ENCODE measurements around the gene VTCN1.
"Not testable (repeated sequence)": the region's sequence is repeated elsewhere in the genome, so short reads cannot be mapped to it uniquely, and the experiment has no call there.

Gene VTCN1

GRCh38 chr1:117210831-117211261, at the start of gene VTCN1:
VTCN1 (minus strand) TSS chr1:117210927; CDS start chr1:117210855, 72 bp downstream.
- DNase-seq (ENCODE audit: low read depth): no peak

GRCh38 chr1:117258791-117259190, 48.1 kb upstream of the VTCN1 start:
- DNase-seq (ENCODE audit: low read depth): no peak

GRCh38 chr1:117258075-117258474, 47.3 kb upstream of the VTCN1 start:
- DNase-seq (ENCODE audit: low read depth): not testable (repeated sequence)

- no peak for DNase-seq (ENCODE audit: low read depth)
These were observed 46.6 kb upstream of the VTCN1 start for GRCh38 chr1:117257291-117257690.

GRCh38 chr1:117250061-117250606, 39.4 kb upstream of the VTCN1 start:
- no peak for DNase-seq (ENCODE audit: low read depth)

GRCh38 chr1:117244971-117245370, 34.2 kb upstream of the VTCN1 start:
- no peak for DNase-seq (ENCODE audit: low read depth)

GRCh38 chr1:117244306-117244705, 33.6 kb upstream of the VTCN1 start:
- no peak for DNase-seq (ENCODE audit: low read depth)

GRCh38 chr1:117241512-117241911, 30.8 kb upstream of the VTCN1 start:
- no peak for DNase-seq (ENCODE audit: low read depth)

- DNase-seq (ENCODE audit: low read depth): no peak
These were observed 29.8 kb upstream of the VTCN1 start for GRCh38 chr1:117240547-117240946.

GRCh38 chr1:117239467-117239866, 28.7 kb upstream of the VTCN1 start:
- no peak for DNase-seq (ENCODE audit: low read depth)

- DNase-seq (ENCODE audit: low read depth): no peak
These were observed 27.1 kb upstream of the VTCN1 start for GRCh38 chr1:117237726-117238381.

GRCh38 chr1:117235863-117236465, 25.2 kb upstream of the VTCN1 start:
- DNase-seq (ENCODE audit: low read depth): no peak

GRCh38 chr1:117232531-117232930, 21.8 kb upstream of the VTCN1 start:
- no peak for DNase-seq (ENCODE audit: low read depth)

- no peak for DNase-seq (ENCODE audit: low read depth)
These were observed 21.1 kb upstream of the VTCN1 start for GRCh38 chr1:117231748-117232373.

GRCh38 chr1:117231312-117231711, 20.6 kb upstream of the VTCN1 start:
- DNase-seq (ENCODE audit: low read depth): no peak

GRCh38 chr1:117229217-117229616, 18.5 kb upstream of the VTCN1 start:
- no peak for DNase-seq (ENCODE audit: low read depth)

- no peak for DNase-seq (ENCODE audit: low read depth)
These were observed 15.2 kb upstream of the VTCN1 start for GRCh38 chr1:117225931-117226330.

- DNase-seq (ENCODE audit: low read depth): no peak
These were observed 6.0 kb upstream of the VTCN1 start for GRCh38 chr1:117216718-117217117.

- DNase-seq (ENCODE audit: low read depth): no peak
These were observed 5.2 kb upstream of the VTCN1 start for GRCh38 chr1:117215733-117216462.

GRCh38 chr1:117215019-117215418, 4.3 kb upstream of the VTCN1 start:
- no peak for DNase-seq (ENCODE audit: low read depth)

- no peak for DNase-seq (ENCODE audit: low read depth)
These were observed 2.3 kb upstream of the VTCN1 start for GRCh38 chr1:117213046-117213445.

GRCh38 chr1:117210386-117210785, 341 bp downstream of the VTCN1 start:
- no peak for DNase-seq (ENCODE audit: low read depth)

All from HS-27A (cell line).